ENCODE measurements around the gene PSMD4. TPM values are rescaled to one million over a fixed set of nuclear protein-coding genes. Genes with fewer than 3 reads are reported as not detected.

PSMD4 gene
- total RNA-seq, 1 experiment from 2014 or later = 250 TPM

DNA sequence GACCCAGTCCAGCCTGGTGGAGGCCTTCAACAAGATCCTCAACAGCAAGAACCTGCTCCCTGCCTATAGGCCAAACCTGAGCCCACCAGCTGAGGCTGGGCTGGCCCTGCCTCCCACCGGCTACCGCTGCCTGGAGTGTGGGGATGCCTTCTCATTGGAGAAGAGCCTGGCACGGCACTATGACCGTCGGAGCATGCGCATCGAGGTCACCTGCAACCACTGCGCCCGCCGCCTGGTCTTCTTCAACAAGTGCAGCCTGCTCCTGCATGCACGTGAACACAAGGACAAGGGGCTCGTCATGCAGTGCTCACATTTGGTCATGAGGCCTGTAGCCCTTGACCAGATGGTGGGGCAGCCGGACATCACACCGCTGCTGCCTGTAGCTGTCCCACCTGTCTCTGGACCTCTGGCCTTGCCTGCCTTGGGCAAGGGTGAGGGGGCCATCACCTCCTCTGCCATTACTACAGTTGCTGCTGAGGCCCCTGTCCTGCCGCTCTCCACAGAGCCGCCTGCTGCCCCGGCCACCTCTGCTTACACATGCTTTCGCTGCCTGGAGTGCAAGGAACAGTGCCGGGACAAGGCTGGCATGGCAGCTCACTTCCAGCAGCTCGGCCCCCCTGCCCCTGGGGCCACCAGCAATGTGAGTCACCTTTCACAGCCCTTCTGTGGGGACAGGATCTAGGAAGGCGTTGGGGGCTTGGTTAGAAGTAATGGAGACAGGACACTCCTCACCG, 33.4 kb downstream of the PSMD4 start:
- H3K27me3 Mint-ChIP-seq (ENCODE audit: insufficient read depth, unreplicated experiment) = no peaks in the 10 kb centered on the region
- Histone ChIP-seq H3K27me3 (replicated peaks; ENCODE audit: control insufficient read depth, insufficient read depth, low read length) (no peaks in the 10 kb centered on the region), H3K36me3 (ENCODE audit: control insufficient read depth, insufficient read depth, low read length) (peaks cover 7% of the 10 kb centered on the region), H3K9me3 (no peaks in the 10 kb centered on the region), H3K4me1 (0 out of 2 replicates have a peak, but pooled peaks cover 4% of the 10 kb centered on the region), H3K4me3 (ENCODE audit: low read depth, low read length) (no peak overlapping the region)
- no peak for DNase-seq
- CTCF ChIA-PET = no interaction called here
- H3K27ac Mint-ChIP-seq (ENCODE audit: unreplicated experiment) = no peak overlapping the region
- peaks cover 76% of the 10 kb centered on the region for H3K36me3 Mint-ChIP-seq (ENCODE audit: insufficient read depth, unreplicated experiment)
- H3K4me1 Mint-ChIP-seq (ENCODE audit: low read depth, unreplicated experiment) = peaks cover 6% of the 10 kb centered on the region
- BruUV-seq (replicated peaks) = no TSS peak
- intact Hi-C loops (cut with micrococcal nuclease; ENCODE audit: unreplicated experiment) = no loop called here
- H3K4me3 Mint-ChIP-seq (ENCODE audit: unreplicated experiment) = no peak overlapping the region
- no peaks in the 10 kb centered on the region for H3K9me3 Mint-ChIP-seq (ENCODE audit: unreplicated experiment)
- TF ChIP-seq, protein P1, sequence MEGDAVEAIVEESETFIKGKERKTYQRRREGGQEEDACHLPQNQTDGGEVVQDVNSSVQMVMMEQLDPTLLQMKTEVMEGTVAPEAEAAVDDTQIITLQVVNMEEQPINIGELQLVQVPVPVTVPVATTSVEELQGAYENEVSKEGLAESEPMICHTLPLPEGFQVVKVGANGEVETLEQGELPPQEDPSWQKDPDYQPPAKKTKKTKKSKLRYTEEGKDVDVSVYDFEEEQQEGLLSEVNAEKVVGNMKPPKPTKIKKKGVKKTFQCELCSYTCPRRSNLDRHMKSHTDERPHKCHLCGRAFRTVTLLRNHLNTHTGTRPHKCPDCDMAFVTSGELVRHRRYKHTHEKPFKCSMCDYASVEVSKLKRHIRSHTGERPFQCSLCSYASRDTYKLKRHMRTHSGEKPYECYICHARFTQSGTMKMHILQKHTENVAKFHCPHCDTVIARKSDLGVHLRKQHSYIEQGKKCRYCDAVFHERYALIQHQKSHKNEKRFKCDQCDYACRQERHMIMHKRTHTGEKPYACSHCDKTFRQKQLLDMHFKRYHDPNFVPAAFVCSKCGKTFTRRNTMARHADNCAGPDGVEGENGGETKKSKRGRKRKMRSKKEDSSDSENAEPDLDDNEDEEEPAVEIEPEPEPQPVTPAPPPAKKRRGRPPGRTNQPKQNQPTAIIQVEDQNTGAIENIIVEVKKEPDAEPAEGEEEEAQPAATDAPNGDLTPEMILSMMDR (IDR thresholded peaks at IDR 0.05; ENCODE audit: insufficient read depth in 1 of 2, low read depth in 1 of 2, low read length in 1 of 2, severe bottlenecking in 1 of 2, unreplicated experiment in 1 of 2) = no peak
- POLR2A ChIA-PET = no interaction called here

DNA sequence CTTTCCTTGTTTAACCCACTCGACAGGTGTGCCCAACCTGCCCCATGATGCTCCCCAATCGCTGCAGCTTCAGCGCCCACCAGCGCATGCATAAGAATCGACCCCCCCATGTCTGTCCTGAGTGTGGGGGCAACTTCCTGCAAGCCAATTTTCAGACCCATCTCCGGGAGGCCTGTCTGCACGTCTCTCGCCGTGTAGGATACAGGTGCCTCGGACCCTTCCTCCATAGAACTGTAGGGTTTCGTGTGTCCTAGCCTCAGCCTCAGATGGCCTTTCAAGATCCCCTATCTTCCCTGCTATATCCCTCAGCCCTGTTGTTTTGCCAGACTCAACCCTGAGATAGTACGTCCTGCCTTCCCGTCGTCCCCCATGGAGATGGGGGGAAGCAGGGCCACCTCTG, 34.0 kb downstream of the PSMD4 start:
- TF ChIP-seq, protein P1 (IDR thresholded peaks at IDR 0.05; ENCODE audit: insufficient read depth in 1 of 2, low read depth in 1 of 2, low read length in 1 of 2, severe bottlenecking in 1 of 2, unreplicated experiment in 1 of 2) = no peak
- Mint-ChIP-seq H3K27ac (ENCODE audit: unreplicated experiment) (no peak overlapping the region), H3K9me3 (ENCODE audit: unreplicated experiment) (no peaks in the 10 kb centered on the region), H3K4me1 (ENCODE audit: low read depth, unreplicated experiment) (peaks cover 6% of the 10 kb centered on the region), H3K4me3 (ENCODE audit: unreplicated experiment) (no peak overlapping the region), H3K27me3 (ENCODE audit: insufficient read depth, unreplicated experiment) (no peaks in the 10 kb centered on the region), H3K36me3 (ENCODE audit: insufficient read depth, unreplicated experiment) (peaks cover 78% of the 10 kb centered on the region)
- ChIA-PET CTCF (no interaction called here), POLR2A (no interaction called here)
- no TSS peak for BruUV-seq (replicated peaks)
- no peaks in the 10 kb centered on the region for H3K27me3 ChIP-seq (replicated peaks; ENCODE audit: control insufficient read depth, insufficient read depth, low read length)
- H3K9me3 ChIP-seq = no peaks in the 10 kb centered on the region
- H3K4me1 ChIP-seq = 0 out of 2 replicates have a peak, but pooled peaks cover 3% of the 10 kb centered on the region
- peaks cover 7% of the 10 kb centered on the region for H3K36me3 ChIP-seq (ENCODE audit: control insufficient read depth, insufficient read depth, low read length)
- H3K4me3 ChIP-seq (ENCODE audit: low read depth, low read length) = no peak overlapping the region
- intact Hi-C loops (cut with micrococcal nuclease; ENCODE audit: unreplicated experiment) = no loop called here
- no peak for DNase-seq

DNA sequence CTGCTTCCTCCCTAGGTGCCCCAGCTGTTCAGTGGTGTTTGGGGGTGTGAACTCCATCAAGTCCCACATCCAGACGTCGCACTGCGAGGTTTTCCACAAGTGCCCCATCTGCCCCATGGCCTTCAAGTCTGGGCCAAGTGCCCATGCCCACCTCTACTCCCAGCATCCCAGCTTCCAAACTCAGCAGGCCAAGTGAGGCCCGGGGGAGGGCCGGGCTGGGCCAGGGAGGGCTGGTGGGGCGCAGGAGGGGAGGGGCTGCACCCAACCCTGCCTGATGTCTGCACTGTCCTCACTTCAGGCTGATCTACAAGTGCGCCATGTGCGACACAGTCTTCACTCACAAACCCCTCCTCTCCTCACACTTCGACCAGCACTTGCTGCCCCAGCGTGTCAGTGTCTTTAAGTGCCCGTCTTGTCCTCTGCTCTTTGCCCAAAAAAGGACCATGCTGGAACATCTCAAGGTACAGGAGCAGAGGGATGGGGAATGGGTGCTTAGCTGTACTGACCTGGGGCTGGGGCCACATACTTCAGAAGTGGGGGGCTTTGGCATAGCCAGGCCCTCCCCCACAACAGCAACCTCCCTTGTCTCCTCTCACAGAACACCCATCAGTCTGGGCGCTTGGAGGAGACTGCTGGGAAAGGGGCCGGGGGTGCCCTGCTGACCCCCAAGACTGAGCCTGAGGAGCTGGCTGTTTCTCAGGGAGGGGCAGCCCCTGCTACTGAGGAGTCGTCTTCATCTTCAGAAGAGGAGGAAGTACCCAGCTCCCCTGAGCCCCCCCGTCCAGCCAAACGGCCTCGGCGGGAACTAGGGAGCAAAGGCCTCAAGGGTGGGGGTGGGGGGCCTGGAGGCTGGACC, 34.8 kb downstream of the PSMD4 start:
- intact Hi-C loops (cut with micrococcal nuclease; ENCODE audit: unreplicated experiment) = no loop called here
- Histone ChIP-seq H3K4me3 (ENCODE audit: low read depth, low read length) (no peak overlapping the region), H3K27me3 (replicated peaks; ENCODE audit: control insufficient read depth, insufficient read depth, low read length) (no peaks in the 10 kb centered on the region), H3K9me3 (no peaks in the 10 kb centered on the region), H3K36me3 (ENCODE audit: control insufficient read depth, insufficient read depth, low read length) (peaks cover 7% of the 10 kb centered on the region), H3K4me1 (no peaks in the 10 kb centered on the region)
- no peak for DNase-seq
- BruUV-seq (replicated peaks) = no TSS peak
- peak overlapping the region; percentile 48 for H3K27ac Mint-ChIP-seq (ENCODE audit: unreplicated experiment)
- no peak overlapping the region for H3K4me3 Mint-ChIP-seq (ENCODE audit: unreplicated experiment)
- ChIA-PET CTCF (no interaction called here), POLR2A (no interaction called here)
- no peaks in the 10 kb centered on the region for H3K9me3 Mint-ChIP-seq (ENCODE audit: unreplicated experiment)
- no peaks in the 10 kb centered on the region for H3K27me3 Mint-ChIP-seq (ENCODE audit: insufficient read depth, unreplicated experiment)
- peaks cover 5% of the 10 kb centered on the region for H3K4me1 Mint-ChIP-seq (ENCODE audit: low read depth, unreplicated experiment)
- TF ChIP-seq, protein P1 (IDR thresholded peaks at IDR 0.05; ENCODE audit: insufficient read depth in 1 of 2, low read depth in 1 of 2, low read length in 1 of 2, severe bottlenecking in 1 of 2, unreplicated experiment in 1 of 2) = no peak
- H3K36me3 Mint-ChIP-seq (ENCODE audit: insufficient read depth, unreplicated experiment) = peaks cover 81% of the 10 kb centered on the region
